T47D (cell line): Measurements from ENCODE around the gene NRXN2.

Experiments used
- DNase-seq, 2 experiments: peaks; one replicate each; pipeline versions ENCODE4 v3.0.0 to v3.0.0-alpha.2; 2011 to 2012; ENCODE audit warnings: low read depth in 1 of 2, low spot score in 1 of 2
- JUND ChIP-seq: IDR thresholded peaks from 2 replicates; pipeline ENCODE4 v1.6.1; 2012; ENCODE audit warnings: low read depth
- in situ Hi-C: cut with HindIII; loops from 2 replicates; pipeline ENCODE4 v1.10.0; 2016; ENCODE audit warnings: low sequenced_read_pairs, low pct_unique_long_range_greater_than_20kb

Gene NRXN2

DNA sequence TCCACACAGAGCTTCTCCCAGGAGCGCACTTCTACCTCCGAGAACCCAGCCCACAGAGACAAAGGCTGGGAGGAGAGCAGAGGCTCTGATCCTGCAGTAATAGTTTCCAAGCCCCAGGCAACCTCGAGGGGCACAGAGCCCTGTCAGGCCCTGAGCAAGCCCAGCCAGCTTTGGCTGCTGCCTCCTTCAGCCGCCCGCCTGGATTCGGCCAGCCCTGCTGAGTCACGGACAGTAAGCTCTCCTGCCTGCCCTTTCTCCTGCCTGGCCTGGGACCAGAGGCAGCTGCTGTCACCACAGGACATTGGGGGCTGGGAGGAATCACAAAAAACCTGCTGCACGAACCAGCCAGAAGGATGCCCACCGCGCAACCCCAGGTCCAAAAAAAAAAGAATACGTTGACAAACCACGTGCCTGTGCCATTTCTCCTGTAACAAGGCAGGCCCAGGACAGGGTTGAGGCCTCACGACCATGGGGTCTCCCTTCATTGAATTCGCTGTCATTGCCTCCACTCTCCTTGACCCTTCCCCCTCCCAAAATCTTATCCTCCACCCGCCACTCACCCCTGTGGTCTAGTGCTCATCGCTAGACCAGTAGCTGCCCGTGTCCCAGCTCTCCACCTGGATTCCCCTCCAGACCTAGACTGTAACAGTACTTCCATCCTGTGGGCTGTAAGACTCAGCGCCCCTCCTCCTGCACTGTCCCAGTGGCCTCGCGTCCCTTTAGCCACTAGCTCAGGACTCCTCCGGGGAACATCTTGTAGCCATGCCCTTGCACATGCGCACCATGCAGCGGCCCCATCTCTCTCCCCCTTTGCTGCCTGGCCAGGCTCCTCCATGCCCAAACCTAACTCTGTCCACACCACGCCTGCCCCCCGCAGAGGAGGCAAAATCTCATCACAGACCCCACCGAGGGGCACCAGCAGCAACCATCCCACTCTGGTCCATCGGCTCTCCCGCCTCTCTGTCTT, 139.4 kb downstream of the NRXN2 start:
- in situ Hi-C loops: no loop called here
- TF ChIP-seq JUND: no peak
- no peak for DNase-seq

- no peak for TF ChIP-seq JUND
- in situ Hi-C loops: no loop called here
These were observed 140.1 kb downstream of the NRXN2 start for GRCh38 chr11:64582885-64583284.

GRCh38 chr11:64581057-64581523, 141.9 kb downstream of the NRXN2 start:
- TF ChIP-seq JUND: no peak
- DNase-seq: no peak
- in situ Hi-C loops: no loop called here

More at GRCh38 chr11:64582885-64583284, 140.1 kb downstream of the NRXN2 start:
- DNase-seq: no peak

DNA sequence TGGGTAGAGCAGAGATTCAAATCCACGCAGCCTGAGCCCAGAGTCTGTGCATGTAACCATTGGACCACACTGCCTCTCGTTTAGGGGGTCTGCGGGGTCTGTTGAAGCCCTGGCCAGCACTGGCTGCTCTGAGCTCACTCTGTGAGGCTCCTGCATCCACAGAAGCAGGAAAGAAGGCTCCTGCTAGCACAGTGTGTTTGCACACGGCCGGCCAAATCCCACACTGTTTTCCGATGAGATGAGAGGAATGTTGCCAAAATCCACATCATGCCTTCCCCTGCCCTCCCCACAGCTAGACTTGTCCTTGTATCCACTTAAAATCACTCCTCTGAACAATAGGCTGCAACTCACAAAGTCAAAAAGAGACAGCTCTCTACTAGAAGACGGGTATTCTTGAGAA, 142.6 kb downstream of the NRXN2 start:
- TF ChIP-seq JUND: no peak
- no peak for DNase-seq
- in situ Hi-C loops: no loop called here

DNA sequence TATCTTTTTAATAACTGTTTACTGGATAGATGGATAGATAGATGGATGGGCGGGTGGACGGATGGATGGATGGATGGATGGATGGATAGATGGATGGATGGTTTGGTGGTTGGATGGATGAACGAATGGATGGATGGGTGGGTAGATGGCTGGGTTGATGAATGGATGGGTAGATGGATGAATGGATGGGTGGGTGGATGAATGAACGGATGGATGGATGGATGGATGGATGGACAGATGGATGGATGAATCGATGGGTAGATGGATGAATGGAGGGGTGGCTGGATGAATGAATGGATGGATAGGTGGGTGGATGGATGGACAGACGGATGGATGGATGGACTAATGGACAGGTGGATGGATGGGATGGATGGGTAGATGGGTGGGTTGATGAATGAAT, 145.8 kb downstream of the NRXN2 start:
- DNase-seq: no peak
- TF ChIP-seq JUND: no peak
- in situ Hi-C loops: no loop called here

DNA sequence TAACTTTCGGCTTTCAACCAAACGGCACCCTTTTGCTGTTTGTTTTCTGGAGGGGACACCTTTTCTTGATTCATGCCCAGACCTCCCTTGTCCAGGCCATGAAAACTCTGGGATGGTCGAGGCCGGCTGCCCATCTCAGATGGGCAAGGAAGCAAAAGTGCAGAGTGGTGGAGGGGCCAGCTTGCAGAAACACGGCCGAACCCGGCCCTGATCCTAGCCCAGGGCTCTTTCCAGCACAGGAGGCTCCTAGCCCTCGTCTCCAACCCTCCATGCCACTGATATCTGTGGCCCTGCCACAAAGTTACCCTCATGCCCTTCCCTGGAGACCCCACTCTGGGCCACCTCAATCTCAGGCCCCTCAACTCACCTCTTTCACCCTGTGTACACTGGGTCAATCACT, 150.9 kb downstream of the NRXN2 start:
- DNase-seq: no peak
- TF ChIP-seq JUND: no peak
- in situ Hi-C loops: no loop called here

GRCh38 chr11:64571410-64572091, 151.4 kb downstream of the NRXN2 start:
- in situ Hi-C loops: no loop called here
- no peak for DNase-seq

GRCh38 chr11:64571050-64571409, 152.0 kb downstream of the NRXN2 start:
- no peak for TF ChIP-seq JUND
- in situ Hi-C loops: no loop called here
- DNase-seq: no peak

More at GRCh38 chr11:64571410-64572091, 151.4 kb downstream of the NRXN2 start:
- TF ChIP-seq JUND: no peak

DNA sequence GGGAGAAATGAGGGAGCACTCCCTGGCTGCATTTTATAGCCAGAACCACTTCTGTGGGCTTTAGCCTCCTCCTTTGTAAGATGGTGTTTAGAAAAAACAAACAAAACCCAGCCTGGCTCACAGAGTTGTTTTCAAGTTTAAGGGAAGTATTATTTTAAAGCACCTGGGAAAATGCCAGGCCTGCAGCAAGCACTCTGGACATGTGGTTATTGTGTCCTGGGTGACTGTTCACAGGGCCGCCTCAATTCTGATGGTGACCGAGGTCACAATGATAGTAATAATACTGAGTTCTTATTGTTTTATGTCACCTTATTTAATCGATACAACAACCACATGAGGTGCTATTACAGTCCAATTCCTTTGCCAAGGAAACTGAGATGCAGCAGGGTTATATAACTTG, 152.7 kb downstream of the NRXN2 start:
- no peak for DNase-seq
- in situ Hi-C loops: no loop called here
- TF ChIP-seq JUND: no peak

DNA sequence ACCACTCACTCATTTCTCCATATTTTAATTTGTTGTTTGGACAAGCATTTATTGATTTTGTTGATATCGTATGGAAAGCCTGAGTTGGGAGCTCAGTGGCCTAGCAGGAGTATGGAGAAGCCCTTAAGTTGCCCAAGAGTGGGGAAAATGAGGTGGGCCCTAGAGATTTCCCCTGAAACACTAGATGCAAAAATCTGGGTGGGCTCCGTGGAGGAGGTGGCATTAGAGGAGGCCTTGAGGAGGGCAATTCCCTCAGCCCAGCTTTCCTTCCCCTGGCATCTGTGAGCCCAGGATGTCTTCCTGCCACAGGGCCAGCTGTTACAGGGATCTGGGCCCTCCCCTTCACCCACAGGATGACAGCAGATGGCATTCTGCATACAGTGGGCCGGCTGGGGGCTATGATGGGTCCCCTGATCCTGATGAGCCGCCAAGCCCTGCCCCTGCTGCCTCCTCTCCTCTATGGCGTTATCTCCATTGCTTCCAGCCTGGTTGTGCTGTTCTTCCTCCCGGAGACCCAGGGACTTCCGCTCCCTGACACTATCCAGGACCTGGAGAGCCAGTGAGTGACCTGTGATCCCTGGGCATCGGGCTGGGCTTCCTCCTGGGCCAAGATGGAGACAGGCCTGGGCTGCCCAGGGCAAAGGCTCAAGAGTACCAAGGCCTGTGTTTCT, 153.6 kb downstream of the NRXN2 start:
- TF ChIP-seq JUND: no peak
- in situ Hi-C loops: no loop called here
- DNase-seq: no peak

DNA sequence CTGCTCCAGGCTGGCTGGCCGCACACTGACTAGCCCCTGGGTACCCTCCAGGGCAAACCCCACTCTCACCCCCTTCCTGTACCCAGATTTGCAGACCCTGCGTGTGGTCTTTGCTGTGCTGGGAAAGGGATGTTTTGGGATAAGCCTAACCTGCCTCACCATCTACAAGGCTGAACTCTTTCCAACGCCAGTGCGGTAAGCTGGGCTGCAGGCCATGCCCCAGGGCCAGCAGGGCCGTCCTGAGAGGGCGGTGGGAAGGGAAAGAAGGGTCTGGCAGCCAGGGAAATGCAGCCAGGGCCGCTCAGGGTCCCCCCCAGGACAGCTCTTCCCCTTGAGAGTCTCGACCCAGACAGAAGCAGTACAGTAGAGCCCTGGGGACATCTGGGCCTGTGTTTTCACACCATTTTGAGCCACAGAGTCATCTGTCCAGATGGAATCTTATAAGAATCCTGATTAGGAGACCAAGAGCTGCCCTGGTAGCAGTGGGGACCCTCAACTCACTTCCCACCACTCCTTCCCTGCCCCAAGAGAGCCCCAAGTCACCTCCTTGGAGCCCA, 154.3 kb downstream of the NRXN2 start:
- no peak for DNase-seq
- in situ Hi-C loops: no loop called here
- TF ChIP-seq JUND: no peak

GRCh38 chr11:64568041-64568571, 154.9 kb downstream of the NRXN2 start:
- in situ Hi-C loops: no loop called here
- no peak for TF ChIP-seq JUND
- DNase-seq: no peak
